HCT116 (cell line): ENCODE data around the gene GSN. TPM values are rescaled to one million over a fixed set of nuclear protein-coding genes. Genes with fewer than 3 reads are reported as not detected.

Experiments
- ATAC-seq: fragments of 200-7000 bp; cut with Tn5 transposase; 2 replicates; pipeline ENCODE4 v1.9.1; 2020; ENCODE audit warnings: mild to moderate bottlenecking, moderate library complexity
- BruUV-seq: library from RNA; stranded (reverse); fragments of 400-500 nt; replicated peaks from 2 replicates; lab custom pipeline; 2021; lab: Mats Ljungman, UMichigan
- CTCF ChIA-PET: fragments of 300-600 bp; sonication (Branson Sonifier 250); formaldehyde crosslinking; loops from one replicate; lab custom pipeline; 2021; ENCODE audit warnings: antibody characterized with exemption; lab: Charles Lee
- POLR2A ChIA-PET: fragments of 300-600, 350-600 bp; sonication (Branson Sonifier 250); formaldehyde crosslinking; loops from one replicate; lab custom pipeline; 2021; ENCODE audit warnings: antibody characterized with exemption; lab: Charles Lee
- RAD21 ChIA-PET, 2 experiments: fragments of 300-600 bp; sonication (Branson Sonifier 250); formaldehyde crosslinking; loops; one replicate each; lab custom pipeline; 2023; ENCODE audit warnings: low total read pairs in 2 of 2; ENCODE audit not compliant: uncharacterized antibody in 2 of 2, unreplicated experiment in 2 of 2, low non-redundant PET in 1 of 2; lab: Charles Lee
- DNase-seq: peaks from one replicate; pipeline ENCODE4 v3.0.0-alpha.2; 2010; ENCODE audit warnings: low read depth, low spot score
- H2AFZ ChIP-seq: fragments of 200-600 bp; shearing (Covaris generic), sonication (generic); 2 replicates; pipeline ENCODE4 v1.6.1; 2017; ENCODE audit warnings: low read depth, mixed run types, mixed read lengths, antibody characterized with exemption, low read length; ENCODE audit not compliant: poor library complexity, severe bottlenecking
- H3K27ac ChIP-seq: 2 replicates; pipeline ENCODE4 v1.5.1; 2012; ENCODE audit warnings: low read depth, low read length
- H3K27me3 ChIP-seq: fragments of 200-600 bp; sonication (generic); 2 replicates; pipeline ENCODE4 v1.6.1; 2016; ENCODE audit warnings: mixed run types, low read length, mixed read lengths; ENCODE audit not compliant: insufficient read depth
- H3K36me3 ChIP-seq, 2 experiments: fragments of 200-500 bp in 1 of 2; fragments of 200-600 bp in 1 of 2; sonication (Bioruptor generic) in 1 of 2; sonication (generic) in 1 of 2; 2 replicates each; pipeline versions ENCODE4 v1.5.1 to v1.6.1; 2014 to 2016; ENCODE audit warnings: low read length in 2 of 2, inconsistent platforms in 1 of 2, mixed read lengths in 1 of 2, mixed run types in 1 of 2; ENCODE audit not compliant: insufficient read depth in 2 of 2, control insufficient read depth in 1 of 2
- H3K4me1 ChIP-seq, 2 experiments: fragments of 200-600 bp in 1 of 2; sonication (generic) in 1 of 2; 2 replicates each; pipeline versions ENCODE4 v1.5.1 to v1.6.1; 2012 to 2017; ENCODE audit warnings: low read length in 2 of 2, inconsistent platforms in 1 of 2, mild to moderate bottlenecking in 1 of 2, mixed read lengths in 1 of 2, mixed run types in 1 of 2, moderate library complexity in 1 of 2; ENCODE audit not compliant: insufficient read depth in 2 of 2, control insufficient read depth in 1 of 2
- H3K4me2 ChIP-seq: fragments of 200-600 bp; sonication (generic); 2 replicates; pipeline ENCODE4 v1.6.1; 2017; ENCODE audit warnings: mixed run types, low read length, mixed read lengths
- H3K4me3 ChIP-seq, 2 experiments: fragments of 200-600 bp in 1 of 2; sonication (generic) in 1 of 2; replicated peaks in 1 of 2; 2 replicates each; pipeline ENCODE4 v1.5.1; 2011 to 2016; ENCODE audit warnings: low read length in 2 of 2, control low read depth in 1 of 2, low read depth in 1 of 2, mild to moderate bottlenecking in 1 of 2, mixed read lengths in 1 of 2, mixed run types in 1 of 2
- H3K79me2 ChIP-seq: fragments of 200-600 bp; sonication (generic); 2 replicates; pipeline ENCODE4 v1.6.1; 2017; ENCODE audit warnings: mild to moderate bottlenecking, mixed run types, low read length, moderate library complexity, mixed read lengths; ENCODE audit not compliant: insufficient read depth
- H3K9ac ChIP-seq: fragments of 200-600 bp; sonication (generic); 2 replicates; pipeline ENCODE4 v1.6.1; 2016; ENCODE audit warnings: low read length, mixed read lengths
- H3K9me2 ChIP-seq: fragments of 200-600 bp; sonication (generic), shearing (Covaris generic); 2 replicates; pipeline ENCODE4 v1.6.1; 2017; ENCODE audit warnings: mixed run types, mild to moderate bottlenecking, moderate library complexity; ENCODE audit not compliant: insufficient read depth
- H3K9me3 ChIP-seq, 2 experiments: fragments of 200-500 bp in 1 of 2; fragments of 200-600 bp in 1 of 2; sonication (Bioruptor generic) in 1 of 2; sonication (generic) in 1 of 2; 2 replicates each; pipeline ENCODE4 v1.6.1; 2014 to 2017; ENCODE audit warnings: low read length in 2 of 2, mixed read lengths in 2 of 2, inconsistent platforms in 1 of 2, low read depth in 1 of 2, mild to moderate bottlenecking in 1 of 2, mixed run types in 1 of 2, moderate library complexity in 1 of 2; ENCODE audit not compliant: control insufficient read depth in 1 of 2, insufficient read depth in 1 of 2
- H4K20me1 ChIP-seq: fragments of 200-600 bp; sonication (generic), shearing (Covaris generic); 2 replicates; pipeline ENCODE4 v1.6.1; 2017; ENCODE audit warnings: mixed run types, mild to moderate bottlenecking, moderate library complexity; ENCODE audit not compliant: insufficient read depth
- CTCF ChIP-seq, 3 experiments: fragments of 200-600 bp in 1 of 3; sonication (generic) in 1 of 3; IDR thresholded peaks in 2 of 3; conservative IDR thresholded peaks in 1 of 3; 2 replicates each; pipeline ENCODE4 v1.5.1; 2012 to 2017; ENCODE audit warnings: low read depth in 2 of 3, low read length in 2 of 3, antibody characterized with exemption in 1 of 3, borderline replicate concordance in 1 of 3, control low read depth in 1 of 3, mild to moderate bottlenecking in 1 of 3, mixed read lengths in 1 of 3, mixed run types in 1 of 3, moderate library complexity in 1 of 3; ENCODE audit not compliant: insufficient read depth in 1 of 3
- MAX ChIP-seq: IDR thresholded peaks from 2 replicates; pipeline ENCODE4 v1.6.1; 2012
- RAD21 ChIP-seq: IDR thresholded peaks from 2 replicates; pipeline ENCODE4 v1.6.1; 2012; ENCODE audit warnings: low read depth, mild to moderate bottlenecking
- TCF7L2 ChIP-seq: IDR thresholded peaks from 2 replicates; pipeline ENCODE4 v1.7.0; 2011; ENCODE audit warnings: borderline replicate concordance, inconsistent platforms; ENCODE audit not compliant: insufficient read depth, insufficient read length; ENCODE audit errors: extremely low read depth
- intact Hi-C: fragments of 100-400 bp; cut with micrococcal nuclease; formaldehyde crosslinking; loops from 2 replicates; pipeline ENCODE4 v1.10.0; 2022
- total RNA-seq: library from RNA; stranded (reverse); gene quantifications from one replicate; pipeline ENCODE4 v1.2.1, GENCODE V29; 2021; ENCODE audit not compliant: unreplicated experiment

GSN gene
- total RNA-seq, 1 experiment from 2014 or later = 71.3 TPM

- peak overlapping the region; percentile 0 to 43; a peak in 2 of 4 replicates for H3K4me3 ChIP-seq
- no peaks in the 10 kb centered on the region for H3K27me3 ChIP-seq
- H2AFZ ChIP-seq = peak overlapping the region; percentile 13
- ATAC-seq (peak; percentile 68), DNase-seq (peak; percentile 59)
- H3K27ac ChIP-seq = peak overlapping the region; percentile 56
- H3K79me2 ChIP-seq = no peaks in the 10 kb centered on the region
- CTCF ChIA-PET = interaction anchor here (0.6 to 2.5 kb wide), 21 partner anchors 8 to 121 kb away, joined by 3 to 29 read pairs (median 4); partner anchors contain the start of gene GSN
- peak overlapping the region; percentile 79 for H3K4me2 ChIP-seq
- POLR2A ChIA-PET = interaction anchor here (1.5 to 2.7 kb wide), 3 partner anchors 8 to 20 kb away, joined by 4 to 21 read pairs (median 18); partner anchors contain the start of gene GSN
- BruUV-seq = no TSS peak
- peak overlapping the region; percentile 60 for H3K9ac ChIP-seq
- no peaks in the 10 kb centered on the region for H3K9me3 ChIP-seq
- peaks cover 61 to 73% of the 10 kb centered on the region in 2 experiments for H3K4me1 ChIP-seq
- RAD21 ChIA-PET = interaction anchor here (0.6 to 1.8 kb wide), 6 partner anchors 11 to 121 kb away, joined by 3 to 7 read pairs (median 3); partner anchors contain the start of gene GSN (in 1 of the 2)
- H3K36me3 ChIP-seq = no peaks in the 10 kb centered on the region
- H4K20me1 ChIP-seq = no peaks in the 10 kb centered on the region
- intact Hi-C loops = loop anchor here (1.0 kb wide), 2 partner anchors 42 to 122 kb away; no protein-coding TSS in a partner anchor
- TF ChIP-seq MAX (no peak), TCF7L2 (peak; percentile 36), CTCF (IDR thresholded peaks at IDR 0.05 in 2 of 3, conservative IDR thresholded peaks at IDR 0.05 in 1 of 3; ENCODE audit: borderline replicate concordance in 1 of 3, insufficient read depth in 1 of 3, low read depth in 2 of 3, low read length in 2 of 3) (peak in 2 of 3 experiments; percentile 84 to 89; a peak in 4 of 6 replicates), RAD21 (no peak)
- TF ChIP-seq, all 23 proteins: peak for 2
- H3K9me2 ChIP-seq = no peaks in the 10 kb centered on the region
These were observed 10.7 kb downstream of the GSN start for GRCh38 chr9:121278477-121279261.
